Right renal cortex interstitium (tissue), 3 donors: ENCODE data around the gene ANGPTL4. TPM values are rescaled to one million over a fixed set of nuclear protein-coding genes. Genes with fewer than 3 reads are reported as not detected.
"Not testable (repeated sequence)": the region's sequence is repeated elsewhere in the genome, so short reads cannot be mapped to it uniquely, and the experiment has no call there.

Experiments used
- DNase-seq, 3 donors: peaks; one replicate each; pipeline ENCODE4 v3.0.0-alpha.2; 2013; ENCODE audit warnings: low read depth in 3 of 3, low spot score in 2 of 3
- polyA plus RNA-seq, 3 donors: library from polyadenylated mRNA; unstranded; fragments of 120-200 nt; gene quantifications; one replicate each; pipeline ENCODE4 v1.2.1, GENCODE V29; 2013; ENCODE audit not compliant: insufficient read length in 3 of 3

Gene ANGPTL4
- polyA plus RNA-seq, 3 donors, result 1.4 to 2.5 (median 1.7) TPM

DNA sequence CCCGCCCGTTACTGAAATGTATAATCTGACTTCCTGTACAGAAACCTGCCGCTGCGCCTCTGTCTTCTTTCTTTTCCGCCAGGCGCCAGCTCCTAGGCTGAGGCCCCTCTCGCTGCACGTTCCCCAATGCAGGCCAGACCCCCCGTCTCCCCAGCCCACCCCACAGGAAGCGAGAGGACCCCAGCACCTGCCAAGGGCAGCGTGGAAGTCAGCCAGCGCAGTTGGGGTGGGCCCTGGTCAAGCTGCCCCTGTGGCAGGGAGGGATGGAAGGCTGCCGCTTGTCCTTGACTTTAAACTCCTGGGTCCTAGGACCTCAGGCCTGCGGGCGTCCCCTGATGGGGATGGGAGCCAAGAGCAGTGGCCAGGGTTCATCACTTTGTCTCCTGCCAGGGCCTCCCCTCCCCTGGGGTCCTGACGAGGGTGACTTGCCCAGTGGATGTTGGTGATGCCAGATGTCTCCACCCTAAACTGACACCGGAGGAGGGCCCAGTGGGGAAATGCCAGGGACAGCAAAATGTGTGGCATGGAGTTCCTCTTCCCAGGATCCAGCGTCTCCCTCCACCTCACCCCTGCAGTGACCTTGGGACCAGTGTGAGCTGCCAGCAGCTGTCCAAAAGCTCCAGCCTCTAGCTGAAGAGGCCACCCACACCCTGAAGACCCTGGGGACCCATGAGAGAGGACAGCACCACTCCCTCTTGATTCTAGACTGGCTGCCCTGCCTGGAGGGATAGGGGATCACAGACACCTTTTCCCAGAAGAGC, 40.6 kb downstream of the ANGPTL4 start:
- no peak for DNase-seq

DNA sequence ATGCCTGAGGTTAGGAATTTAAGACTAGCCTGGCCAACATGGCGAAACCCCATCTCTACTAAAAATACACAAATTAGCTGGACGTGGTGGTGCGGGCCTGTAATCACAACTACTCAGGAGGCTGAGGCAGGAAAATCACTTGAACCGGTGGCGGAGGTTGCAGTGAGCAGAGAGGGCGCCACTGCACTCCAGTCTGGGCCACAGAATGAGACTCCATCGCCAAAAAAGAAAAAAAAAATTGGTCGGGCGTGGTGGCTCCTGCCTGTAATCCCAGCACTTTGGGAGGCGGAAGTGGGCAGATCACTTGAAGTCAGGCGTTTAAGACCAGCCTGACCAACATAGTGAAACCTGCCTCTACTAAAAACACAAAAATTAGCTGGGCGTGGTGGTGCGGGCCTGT, 46.8 kb downstream of the ANGPTL4 start:
- DNase-seq, result not testable (repeated sequence)

DNA sequence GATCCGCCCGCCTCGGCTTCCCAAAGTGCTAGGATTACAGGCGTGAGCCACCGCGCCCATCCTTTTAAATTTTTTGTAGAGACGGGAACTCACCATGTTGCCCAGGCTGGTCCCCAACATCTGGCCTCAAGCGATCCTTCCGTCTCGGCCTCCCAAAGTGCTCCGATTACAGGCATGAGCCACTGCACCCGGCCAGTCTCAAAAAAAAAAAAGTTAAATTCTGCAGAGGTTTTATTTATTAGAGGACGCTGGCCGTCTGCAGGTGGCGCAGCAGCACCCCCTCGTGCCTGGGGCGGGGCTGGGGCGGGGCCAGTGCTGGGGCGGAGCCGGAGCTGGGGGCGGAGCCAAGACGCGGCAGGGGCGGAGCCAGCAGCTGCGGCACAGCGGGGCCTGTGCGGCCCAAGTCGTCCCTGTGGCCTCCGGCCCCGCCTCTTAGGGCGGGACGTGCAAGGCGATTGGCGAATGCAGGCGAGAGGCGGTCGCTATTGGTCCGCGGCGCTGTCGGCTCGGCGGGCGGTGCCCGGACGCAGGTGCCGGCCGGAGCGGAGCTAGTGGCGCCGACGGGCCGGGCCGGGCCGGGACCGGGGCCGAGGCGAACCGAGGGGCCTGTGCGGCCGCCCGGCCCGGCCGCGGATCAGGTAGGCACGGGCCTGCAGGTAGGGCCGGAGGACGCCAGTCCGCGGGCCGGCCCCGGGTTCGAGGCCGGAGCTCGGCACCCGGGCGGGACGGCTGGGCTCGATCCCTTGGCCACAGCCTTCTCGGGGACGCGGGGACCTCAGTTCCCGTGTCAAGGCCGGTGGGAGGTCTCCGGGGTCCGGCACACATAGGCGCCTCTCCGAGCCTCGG, 49.1 kb downstream of the ANGPTL4 start, which contains the start of gene MARCHF2:
TSS of gene MARCHF2 (plus strand) at position 523 of the 846 bp plus-strand sequence. CDS start 8,536 bp downstream, outside the sequence.
- peak; percentile 86 to 91 (median 89) for DNase-seq

DNA sequence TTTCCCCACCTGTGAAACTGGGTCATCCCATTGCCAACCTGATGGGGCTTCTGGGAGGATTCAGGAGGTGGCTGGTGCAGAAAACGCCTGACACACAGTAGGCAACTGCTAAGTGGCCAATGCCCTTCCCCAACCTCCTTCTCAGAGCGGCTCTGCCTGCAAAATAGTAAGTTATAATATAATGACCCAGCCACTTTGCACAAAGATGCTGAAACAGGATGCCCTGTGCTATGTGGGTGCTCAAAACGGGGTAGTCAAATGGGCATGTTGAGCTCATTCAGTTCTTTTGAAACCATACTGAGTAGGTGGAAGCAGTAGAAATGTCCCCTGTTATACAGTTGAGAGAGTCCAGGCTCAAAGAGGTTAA, 49.7 kb downstream of the ANGPTL4 start:
- DNase-seq, result no peak

DNA sequence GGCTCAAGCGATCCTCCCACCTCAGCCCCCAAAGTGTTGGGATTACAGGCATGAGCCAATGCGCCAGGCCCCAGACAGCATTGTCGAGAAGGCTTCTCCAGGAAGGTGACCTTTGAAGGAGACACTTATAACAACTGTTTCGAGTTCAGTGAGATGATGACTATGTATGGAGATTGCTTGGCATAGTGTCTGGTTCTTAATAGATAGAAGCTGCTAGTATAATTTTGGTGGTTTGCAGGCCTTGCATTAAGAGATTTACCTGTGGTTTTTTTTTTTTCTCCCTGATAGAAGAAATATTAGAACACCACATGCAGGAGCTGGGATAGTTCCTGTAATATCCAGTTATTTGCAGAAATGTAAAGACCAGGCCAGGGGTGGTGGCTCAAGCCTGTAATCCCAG, 52.8 kb downstream of the ANGPTL4 start:
- no peak for DNase-seq

DNA sequence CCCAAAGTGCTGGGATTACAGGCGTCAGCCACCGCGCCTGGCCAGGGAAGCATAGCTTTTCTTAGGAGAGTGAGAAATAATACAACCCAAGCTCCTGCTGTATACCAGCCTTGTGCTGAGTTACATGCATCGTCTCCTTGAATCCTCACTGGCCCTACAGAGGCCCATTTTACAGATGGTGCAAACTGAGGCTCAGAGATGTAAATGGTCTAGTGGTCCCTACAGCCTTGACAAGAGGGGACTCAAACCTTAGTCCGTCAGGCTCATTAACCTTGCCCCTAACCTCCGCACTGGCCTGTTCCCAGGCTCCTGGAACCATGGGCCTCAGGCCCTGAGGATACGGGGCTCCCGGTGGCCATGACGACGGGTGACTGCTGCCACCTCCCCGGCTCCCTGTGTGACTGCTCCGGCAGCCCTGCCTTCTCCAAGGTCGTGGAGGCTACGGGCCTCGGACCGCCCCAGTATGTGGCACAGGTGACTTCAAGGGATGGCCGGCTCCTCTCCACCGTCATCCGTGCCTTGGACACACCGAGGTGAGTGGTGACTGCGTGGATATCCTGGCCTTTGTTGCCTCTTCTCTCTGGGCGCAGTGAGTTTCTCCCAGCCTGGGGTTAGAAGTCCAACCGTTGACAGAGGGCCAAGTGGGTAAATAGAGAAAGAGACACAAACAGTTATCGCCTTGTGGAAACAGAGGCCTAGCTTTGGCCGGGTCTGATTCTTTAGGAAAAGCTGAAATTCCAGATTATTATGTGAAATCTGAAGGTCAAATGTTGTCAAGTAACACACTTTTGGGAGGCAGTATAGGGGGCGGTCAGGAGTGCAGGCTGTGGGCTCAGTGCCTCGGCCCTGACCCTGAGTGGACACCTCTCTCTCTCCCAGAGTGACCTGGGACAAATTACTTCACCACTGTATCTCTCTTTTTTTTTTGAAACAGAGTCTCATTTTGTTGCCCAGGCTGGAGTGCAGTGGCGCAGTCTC, 57.8 kb downstream of the ANGPTL4 start:
- DNase-seq, result no peak

DNA sequence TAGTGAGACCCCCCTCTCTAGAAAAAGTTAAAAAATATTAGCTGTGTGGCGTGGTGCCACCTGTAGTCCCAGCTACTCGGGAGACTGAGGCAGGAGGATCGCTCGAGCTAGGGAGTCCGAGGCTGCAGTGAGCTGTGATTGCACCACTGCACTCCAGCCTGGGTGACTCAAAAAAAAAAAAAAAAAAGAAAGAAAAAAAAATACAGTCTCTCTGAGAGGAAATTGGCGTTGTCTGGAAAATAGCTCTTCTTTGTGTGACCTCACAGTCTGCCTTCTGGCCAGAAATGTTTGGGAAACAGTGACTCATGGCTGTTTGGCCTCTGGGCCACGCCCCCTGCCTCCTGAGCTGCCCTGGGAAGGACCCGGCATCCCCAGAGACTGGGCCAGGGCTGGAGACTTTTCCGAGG, 59.9 kb downstream of the ANGPTL4 start:
- no peak for DNase-seq

Other genes with a start within 250 kb of the ANGPTL4 start
- gene FBN3, start 214.6 kb upstream of the ANGPTL4 start, polyA plus RNA-seq, result 10 to 100 TPM; 29.8 to 33.9 (median 31.6) TPM
- 10 to 100 TPM; 32.0 to 41.4 (median 38.7) TPM for gene CERS4, start 154.8 kb upstream of the ANGPTL4 start, polyA plus RNA-seq
- 10 to 100 TPM; 24.2 to 25.9 (median 24.7) TPM for gene CD320, start 55.8 kb upstream of the ANGPTL4 start, polyA plus RNA-seq
- 10 to 100 TPM; 44.1 to 53.9 (median 50.0) TPM for gene NDUFA7, start 42.8 kb upstream of the ANGPTL4 start, polyA plus RNA-seq
- 100 to 1,000 TPM; 320 to 390 (median 377) TPM for gene RPS28, start 42.7 kb upstream of the ANGPTL4 start, polyA plus RNA-seq
- 1 to 10 TPM; 6.4 to 7.6 (median 7.0) TPM for gene KANK3, start 20.9 kb upstream of the ANGPTL4 start, polyA plus RNA-seq
- 100 to 1,000 TPM; 125 to 147 (median 129) TPM for gene RAB11B, start 26.2 kb downstream of the ANGPTL4 start, polyA plus RNA-seq
- gene MARCHF2, start 49.1 kb downstream of the ANGPTL4 start, polyA plus RNA-seq, result 10 to 100 TPM; 10.7 to 13.4 (median 11.6) TPM
- 100 to 1,000 TPM; 433 to 501 (median 481) TPM for gene HNRNPM, start 80.8 kb downstream of the ANGPTL4 start, polyA plus RNA-seq
- gene PRAM1, start 138.5 kb downstream of the ANGPTL4 start, polyA plus RNA-seq, result 1 to 10 TPM in 1 of 3 donors, under 1 TPM in 2; 0.39 to 1.6 (median 0.76) TPM
- 10 to 100 TPM; 16.3 to 19.8 (median 16.7) TPM for gene ZNF414, start 150.0 kb downstream of the ANGPTL4 start, polyA plus RNA-seq
- 1 to 10 TPM; 2.4 to 4.8 (median 3.3) TPM for gene MYO1F, start 213.3 kb downstream of the ANGPTL4 start, polyA plus RNA-seq
- gene ADAMTS10, start 246.6 kb downstream of the ANGPTL4 start, polyA plus RNA-seq, result 10 to 100 TPM; 23.1 to 29.9 (median 27.7) TPM